ENCODE measurements around the gene NUP62.
"Not testable (repeated sequence)": the region's sequence is repeated elsewhere in the genome, so short reads cannot be mapped to it uniquely, and the experiment has no call there.

Gene NUP62

GRCh38 chr19:49926515-49926914 is 2.8 kb downstream of the NUP62 start:
- no peak for DNase-seq (ENCODE audit: low read depth, low spot score)

- no peak for DNase-seq (ENCODE audit: low read depth, low spot score)
Measured at GRCh38 chr19:49925486-49925885, 3.8 kb downstream of the NUP62 start.

DNA sequence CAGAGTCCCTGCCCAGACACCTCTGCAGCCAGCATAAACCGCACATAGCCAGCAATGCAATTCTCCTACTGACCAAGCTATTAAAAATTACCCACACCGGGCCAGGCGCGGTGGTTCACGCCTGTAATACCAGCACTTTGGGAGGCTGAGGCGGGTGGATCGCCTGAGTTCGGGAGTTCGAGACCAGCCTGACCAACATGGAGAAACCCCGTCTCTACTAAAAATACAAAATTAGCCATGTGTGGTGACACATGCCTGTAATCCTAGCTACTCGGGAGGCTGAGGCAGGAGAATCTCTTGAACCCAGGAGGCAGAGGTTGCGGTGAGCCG is 4.5 kb downstream of the NUP62 start:
- DNase-seq (ENCODE audit: low read depth, low spot score) = not testable (repeated sequence)

- DNase-seq (ENCODE audit: low read depth, low spot score) = no peak
Measured at GRCh38 chr19:49924004-49924880, 5.1 kb downstream of the NUP62 start.

GRCh38 chr19:49923055-49924003 is 6.0 kb downstream of the NUP62 start:
- no peak for DNase-seq (ENCODE audit: low read depth, low spot score)

DNA sequence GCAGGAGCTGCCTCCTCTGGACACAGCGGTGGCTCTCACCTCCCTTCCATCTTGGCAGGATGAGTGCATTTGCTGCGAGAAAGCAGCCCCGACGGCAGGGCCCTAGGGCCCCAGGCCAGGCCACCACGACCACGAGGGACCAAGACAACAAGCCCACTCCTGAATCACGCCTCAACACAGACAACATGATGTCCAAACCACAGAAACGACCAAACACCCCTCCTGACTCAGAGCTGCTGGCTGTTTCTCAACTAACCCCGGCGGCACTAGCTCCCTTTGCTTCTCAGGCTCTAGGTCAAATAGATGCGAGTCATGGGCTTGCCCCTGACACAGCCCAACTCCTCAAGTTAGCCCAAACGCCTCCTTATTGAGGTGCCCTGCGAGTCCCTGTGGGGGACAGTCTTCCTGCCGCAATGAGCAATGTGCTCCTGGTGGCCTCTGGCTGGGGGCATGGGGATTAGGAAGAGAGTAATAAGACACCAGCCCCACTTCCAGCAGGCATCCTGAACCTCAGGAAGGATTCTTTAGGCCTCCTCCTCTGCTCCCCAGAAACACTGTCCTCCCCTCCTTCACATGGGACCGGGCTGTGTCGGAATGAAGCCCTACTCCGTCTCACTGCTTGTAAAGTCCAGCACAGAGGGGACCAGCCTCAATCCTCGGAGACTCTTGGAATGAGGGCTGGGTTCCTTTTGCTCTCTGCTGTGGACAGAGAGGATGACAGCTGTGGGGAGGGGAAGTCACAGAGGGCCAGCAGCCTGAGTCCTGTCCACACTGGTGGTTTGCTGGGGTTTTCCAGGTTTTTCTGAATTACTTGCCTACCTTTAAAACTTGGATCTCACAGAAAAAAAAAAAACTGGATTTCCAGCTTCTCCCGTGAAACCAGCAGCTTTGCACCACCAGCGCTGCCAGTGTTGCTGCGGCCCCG is 7.2 kb downstream of the NUP62 start:
- DNase-seq (ENCODE audit: low read depth, low spot score) = no peak

GRCh38 chr19:49920624-49921363 is 8.5 kb downstream of the NUP62 start:
- DNase-seq (ENCODE audit: low read depth, low spot score) = no peak

DNA sequence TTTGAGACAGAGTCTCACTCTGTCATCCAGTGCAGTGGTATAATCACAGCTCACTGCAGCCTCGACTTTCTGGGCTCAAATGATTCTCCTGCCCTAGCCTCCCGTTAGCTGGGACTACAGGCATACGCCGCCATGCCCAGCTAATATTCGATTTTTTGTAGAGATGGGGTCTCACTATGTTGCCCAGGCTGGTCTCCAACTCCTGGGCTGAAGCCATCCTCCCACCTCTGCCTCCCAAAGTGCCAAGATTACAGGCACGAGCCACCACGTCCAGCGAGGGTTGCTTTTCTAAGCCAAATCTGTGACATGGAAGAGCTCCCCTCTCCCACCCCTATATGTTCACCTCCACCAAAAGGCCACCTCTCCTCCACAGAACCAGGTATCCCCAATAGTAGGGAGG is 11.2 kb downstream of the NUP62 start:
- no peak for DNase-seq (ENCODE audit: low read depth, low spot score)

GRCh38 chr19:49916839-49917733 is 12.2 kb downstream of the NUP62 start:
- no peak for DNase-seq (ENCODE audit: low read depth, low spot score)

- DNase-seq (ENCODE audit: low read depth, low spot score) = no peak
Measured at GRCh38 chr19:49915271-49915670, 14.0 kb downstream of the NUP62 start.

GRCh38 chr19:49913720-49914119 is 15.6 kb downstream of the NUP62 start:
- no peak for DNase-seq (ENCODE audit: low read depth, low spot score)

GRCh38 chr19:49912965-49913685 is 16.2 kb downstream of the NUP62 start:
- DNase-seq (ENCODE audit: low read depth, low spot score) = no peak

DNA sequence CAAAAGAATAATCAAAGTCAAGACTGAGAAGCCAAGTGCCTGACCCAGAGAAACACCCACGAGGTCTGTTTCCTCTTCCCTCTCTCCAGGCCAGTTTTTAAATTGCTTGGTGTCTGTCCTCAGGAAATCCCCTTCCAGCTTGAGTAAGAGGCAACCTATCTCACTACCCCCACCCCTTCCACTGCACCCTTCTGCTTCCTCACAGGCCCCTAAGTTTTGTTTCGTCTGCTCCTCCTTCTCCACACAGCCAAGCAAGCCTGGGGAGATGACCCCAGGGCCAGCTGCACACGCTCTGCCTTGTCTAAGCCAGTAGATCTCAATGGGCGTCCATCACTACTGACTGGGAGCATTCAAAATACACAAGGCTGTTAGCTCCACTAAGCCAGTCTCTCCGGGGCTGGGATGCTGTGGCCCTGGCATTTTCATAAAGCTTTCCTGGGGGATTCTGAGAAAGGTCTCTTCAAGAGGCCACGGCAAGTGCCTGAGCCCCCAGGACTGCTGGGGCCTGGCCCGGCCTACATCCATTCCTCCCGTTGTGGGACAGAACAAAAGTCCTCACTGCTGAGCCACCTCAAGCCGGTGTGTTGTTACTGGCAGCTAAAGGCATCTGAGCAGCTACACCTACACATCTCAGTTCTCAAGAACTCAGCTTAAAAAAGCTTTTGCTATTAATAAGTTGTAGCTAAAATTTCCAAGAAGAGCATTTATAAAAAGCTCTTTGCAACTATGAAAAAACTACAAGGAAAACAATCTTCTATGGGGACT is 17.7 kb downstream of the NUP62 start:
- DNase-seq (ENCODE audit: low read depth, low spot score) = no peak

GRCh38 chr19:49910179-49910578 is 19.1 kb downstream of the NUP62 start:
- no peak for DNase-seq (ENCODE audit: low read depth, low spot score)

DNA sequence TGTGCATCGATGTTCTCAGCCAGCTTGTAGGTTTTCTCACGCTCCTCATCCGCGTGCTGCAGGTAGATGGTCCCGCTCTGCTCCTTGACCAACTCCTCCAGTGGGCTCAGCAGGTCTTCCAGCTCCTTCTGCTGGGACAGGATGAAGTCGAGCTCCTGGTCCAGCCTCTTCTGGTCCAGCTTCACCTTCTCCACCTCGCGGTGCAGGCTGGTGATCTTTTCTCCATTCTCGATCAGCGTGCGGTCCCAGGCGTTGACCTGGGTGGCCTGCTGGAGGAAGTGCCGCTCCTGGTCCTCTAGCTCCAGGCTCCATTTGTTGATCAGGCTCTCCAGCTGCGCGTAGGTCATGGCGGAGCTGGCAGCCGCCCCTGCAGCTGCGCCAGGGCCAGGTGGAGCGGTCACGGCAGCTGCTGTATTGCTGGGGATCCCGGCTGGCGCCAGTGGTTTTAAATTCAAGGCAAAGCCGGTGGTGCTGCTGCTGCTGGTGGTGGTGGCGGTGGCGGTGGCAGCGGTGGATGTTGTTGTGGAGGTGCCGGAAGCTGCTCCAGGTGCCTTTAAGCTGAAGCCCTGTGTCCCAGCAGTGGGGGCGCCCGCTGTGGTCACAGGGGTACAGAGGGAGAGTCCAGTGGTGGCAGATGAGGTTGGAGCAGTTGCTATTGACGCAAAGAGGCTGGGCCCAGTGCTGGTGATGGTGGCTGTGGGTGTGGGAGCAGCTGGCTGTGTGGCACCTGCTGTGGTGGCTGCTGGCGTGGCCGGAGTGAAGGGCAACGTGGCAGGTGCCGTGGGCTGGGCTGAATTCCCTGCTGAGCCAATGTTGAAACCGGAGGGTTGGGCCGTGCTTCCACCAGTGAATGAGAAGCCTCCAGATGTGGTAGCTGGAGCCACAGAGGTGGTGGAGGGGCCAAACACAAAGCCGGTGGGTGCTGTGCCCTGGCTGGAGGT is 20.6 kb downstream of the NUP62 start:
- no peak for DNase-seq (ENCODE audit: low read depth, low spot score)

DNA sequence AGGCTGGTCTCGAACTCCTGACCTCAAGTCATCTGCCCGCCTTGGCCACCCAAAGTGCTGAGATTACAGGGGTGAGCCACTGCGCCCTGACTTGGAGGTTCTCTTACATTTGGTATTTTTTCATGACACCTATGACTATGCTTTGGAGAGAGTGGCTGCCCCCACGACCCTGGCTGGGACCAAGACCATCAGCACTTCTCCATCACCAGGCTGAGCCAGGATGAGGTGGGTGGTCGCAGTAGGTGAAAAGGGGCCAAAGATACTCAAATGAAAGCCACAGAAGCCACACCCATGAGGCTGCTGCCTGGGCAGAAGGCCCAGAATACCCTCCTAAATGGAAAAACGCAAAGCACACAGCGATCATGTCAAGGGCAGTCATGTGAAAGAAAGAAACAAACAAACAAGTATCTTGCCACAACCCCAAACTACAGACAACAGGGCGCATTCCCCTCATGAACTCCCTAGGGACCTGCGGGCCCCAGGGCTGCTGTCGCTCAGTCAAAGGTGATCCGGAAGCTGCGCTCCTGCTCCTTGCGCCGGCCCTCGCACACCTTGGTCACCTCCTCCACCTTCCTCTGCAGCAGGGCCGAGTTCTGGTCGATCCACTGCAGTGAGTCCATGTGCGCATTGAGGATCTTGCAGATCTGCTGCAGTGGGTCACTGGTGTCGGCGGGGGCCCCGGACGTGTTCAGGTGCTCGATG is 21.4 kb downstream of the NUP62 start:
- no peak for DNase-seq (ENCODE audit: low read depth, low spot score)
